ENCODE measurements around the gene FAM171A1.

DNA sequence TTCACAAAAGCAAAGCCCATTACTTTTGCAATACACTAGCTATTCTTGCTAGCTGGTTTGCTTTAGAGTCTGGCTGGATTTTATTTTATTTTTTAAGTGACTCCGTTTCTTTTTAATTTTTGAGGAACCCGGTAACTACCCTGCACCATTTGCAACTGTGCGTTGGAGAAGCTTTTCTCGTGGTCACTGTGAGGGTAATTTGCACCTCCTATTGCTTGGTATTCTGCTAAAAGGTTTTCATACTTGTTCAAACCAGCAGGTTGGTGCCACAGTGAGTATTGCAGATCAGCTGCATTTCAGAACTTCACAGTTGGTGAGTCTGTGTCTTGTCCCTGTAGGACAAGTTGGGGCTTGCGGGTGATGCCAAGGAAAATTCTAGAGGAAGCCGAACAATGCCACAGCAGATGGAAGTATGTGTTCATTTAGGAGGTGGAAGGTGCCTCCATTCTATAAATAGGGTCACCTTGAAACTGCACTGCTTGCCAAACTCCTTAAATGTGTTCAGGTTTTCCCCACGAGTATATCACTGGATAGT lies 198.7 kb downstream of the FAM171A1 start:
- TF ChIP-seq, protein P1, sequence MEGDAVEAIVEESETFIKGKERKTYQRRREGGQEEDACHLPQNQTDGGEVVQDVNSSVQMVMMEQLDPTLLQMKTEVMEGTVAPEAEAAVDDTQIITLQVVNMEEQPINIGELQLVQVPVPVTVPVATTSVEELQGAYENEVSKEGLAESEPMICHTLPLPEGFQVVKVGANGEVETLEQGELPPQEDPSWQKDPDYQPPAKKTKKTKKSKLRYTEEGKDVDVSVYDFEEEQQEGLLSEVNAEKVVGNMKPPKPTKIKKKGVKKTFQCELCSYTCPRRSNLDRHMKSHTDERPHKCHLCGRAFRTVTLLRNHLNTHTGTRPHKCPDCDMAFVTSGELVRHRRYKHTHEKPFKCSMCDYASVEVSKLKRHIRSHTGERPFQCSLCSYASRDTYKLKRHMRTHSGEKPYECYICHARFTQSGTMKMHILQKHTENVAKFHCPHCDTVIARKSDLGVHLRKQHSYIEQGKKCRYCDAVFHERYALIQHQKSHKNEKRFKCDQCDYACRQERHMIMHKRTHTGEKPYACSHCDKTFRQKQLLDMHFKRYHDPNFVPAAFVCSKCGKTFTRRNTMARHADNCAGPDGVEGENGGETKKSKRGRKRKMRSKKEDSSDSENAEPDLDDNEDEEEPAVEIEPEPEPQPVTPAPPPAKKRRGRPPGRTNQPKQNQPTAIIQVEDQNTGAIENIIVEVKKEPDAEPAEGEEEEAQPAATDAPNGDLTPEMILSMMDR (conservative IDR thresholded peaks at IDR 0.05; ENCODE audit: low read length): no peak
- no peak for TF ChIP-seq EZH2phosphoT487 (IDR thresholded peaks at IDR 0.05; ENCODE audit: borderline replicate concordance)
